ENCODE measurements around the gene PPM1E. TPM values are rescaled to one million over a fixed set of nuclear protein-coding genes. Genes with fewer than 3 reads are reported as not detected.

PPM1E gene
- polyA plus RNA-seq, 1 experiment: 0.02 TPM

DNA sequence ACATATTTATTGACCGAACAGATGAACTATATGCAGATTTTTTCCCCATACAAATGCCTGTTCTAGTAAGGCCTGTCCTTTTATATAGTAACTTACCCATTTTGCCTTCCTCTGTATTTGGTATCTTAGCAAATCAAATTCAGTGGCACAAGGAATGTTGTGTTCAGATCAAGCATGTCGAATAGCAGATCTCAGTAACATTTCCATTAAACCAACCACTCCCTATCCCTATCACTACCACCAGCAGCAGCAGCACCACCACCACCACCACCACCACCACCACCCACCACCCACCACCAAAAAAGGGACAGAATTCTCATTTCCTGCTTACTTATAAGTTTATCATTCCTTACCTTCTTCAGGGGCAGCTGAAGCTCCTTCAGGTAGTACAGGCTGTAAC lies 256.3 kb downstream of the PPM1E start:
- no peak for DNase-seq (ENCODE audit: low read depth)
- no peaks in the 10 kb centered on the region for H3K36me3 ChIP-seq (ENCODE audit: control insufficient read depth, insufficient read depth, low read length)
- no peaks in the 10 kb centered on the region for H3K27me3 ChIP-seq (ENCODE audit: control insufficient read depth, insufficient read depth, low read length)
- POLR2A ChIA-PET: no interaction called here
- no peak for TF ChIP-seq CTCF (IDR thresholded peaks at IDR 0.05; ENCODE audit: insufficient read depth, low read depth, low read length)
- CTCF ChIA-PET: no interaction called here
- H3K4me3 ChIP-seq (ENCODE audit: low read depth, low read length): no peak overlapping the region

DNA sequence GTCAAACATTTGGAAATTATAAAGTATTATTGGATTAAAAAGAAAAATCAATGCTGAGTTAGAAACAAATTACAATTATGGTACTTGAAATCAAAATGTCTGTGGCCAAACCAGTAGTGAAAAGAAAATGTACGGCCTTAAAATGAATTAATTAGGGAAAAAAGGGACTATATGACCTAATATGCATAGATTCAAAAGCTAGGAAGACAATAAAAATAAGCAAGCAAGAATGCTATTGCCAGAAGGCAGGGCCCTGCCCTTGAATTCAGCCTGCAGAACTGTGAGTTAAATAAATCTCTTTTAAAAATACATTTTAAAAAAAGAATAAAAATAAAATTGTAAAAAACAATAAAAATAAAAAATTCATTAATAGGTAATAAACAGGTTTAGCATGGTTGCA lies 262.4 kb downstream of the PPM1E start:
- H3K4me3 ChIP-seq (ENCODE audit: low read depth, low read length): no peak overlapping the region
- TF ChIP-seq CTCF (IDR thresholded peaks at IDR 0.05; ENCODE audit: insufficient read depth, low read depth, low read length): no peak
- no peaks in the 10 kb centered on the region for H3K36me3 ChIP-seq (ENCODE audit: control insufficient read depth, insufficient read depth, low read length)
- ChIA-PET CTCF (no interaction called here), POLR2A (no interaction called here)
- DNase-seq (ENCODE audit: low read depth): no peak
- H3K27me3 ChIP-seq (ENCODE audit: control insufficient read depth, insufficient read depth, low read length): no peaks in the 10 kb centered on the region

GRCh38 chr17:59024916-59025315 lies 269.3 kb downstream of the PPM1E start:
- ChIA-PET CTCF (no interaction called here), POLR2A (no interaction called here)
- no peak overlapping the region for H3K4me3 ChIP-seq (ENCODE audit: low read depth, low read length)
- no peaks in the 10 kb centered on the region for H3K36me3 ChIP-seq (ENCODE audit: control insufficient read depth, insufficient read depth, low read length)
- DNase-seq (ENCODE audit: low read depth): no peak
- no peaks in the 10 kb centered on the region for H3K27me3 ChIP-seq (ENCODE audit: control insufficient read depth, insufficient read depth, low read length)
- no peak for TF ChIP-seq CTCF (IDR thresholded peaks at IDR 0.05; ENCODE audit: insufficient read depth, low read depth, low read length)

DNA sequence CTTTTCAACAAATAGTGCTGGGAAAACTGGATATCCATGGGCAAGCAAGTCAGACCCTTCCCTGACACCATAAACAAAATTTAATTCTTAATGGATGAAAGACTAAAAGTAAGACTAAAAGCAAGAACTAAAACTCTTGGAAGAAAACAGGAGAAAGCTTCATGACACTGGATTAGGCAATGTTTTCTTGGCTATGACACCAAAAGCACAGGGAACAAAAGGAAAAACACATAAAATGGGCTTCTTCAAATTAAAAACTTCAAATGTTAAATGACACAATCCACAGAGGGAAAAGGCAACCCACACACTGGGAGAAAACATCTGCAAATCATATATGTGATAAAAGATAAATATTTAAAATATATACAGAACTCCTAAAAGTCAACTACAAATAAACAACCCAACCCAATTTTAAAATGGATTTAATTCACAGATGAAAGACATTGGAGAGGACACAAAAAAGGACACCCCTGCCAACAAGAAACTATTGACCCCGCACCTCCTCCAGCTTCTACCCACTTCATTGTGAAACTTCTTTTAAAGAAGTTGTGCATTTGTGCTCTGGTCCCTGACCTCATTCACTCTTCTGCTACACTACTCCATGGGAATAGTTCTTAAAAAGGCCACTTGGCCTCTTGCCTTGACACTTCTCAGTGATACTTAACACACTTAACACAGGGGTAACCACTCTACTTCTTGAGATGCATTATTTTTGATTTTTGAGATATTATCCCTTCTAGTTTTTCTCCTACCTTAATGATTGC lies 270.7 kb downstream of the PPM1E start:
- Histone ChIP-seq H3K36me3 (ENCODE audit: control insufficient read depth, insufficient read depth, low read length) (no peaks in the 10 kb centered on the region), H3K27me3 (ENCODE audit: control insufficient read depth, insufficient read depth, low read length) (no peaks in the 10 kb centered on the region), H3K4me3 (ENCODE audit: low read depth, low read length) (no peak overlapping the region)
- ChIA-PET POLR2A (no interaction called here), CTCF (interaction anchor here (0.6 kb wide), 1 partner anchor 214 kb away, joined by 3 read pairs; no protein-coding TSS in a partner anchor)
- no peak for TF ChIP-seq CTCF (IDR thresholded peaks at IDR 0.05; ENCODE audit: insufficient read depth, low read depth, low read length)
- no peak for DNase-seq (ENCODE audit: low read depth)

- Histone ChIP-seq H3K27me3 (ENCODE audit: control insufficient read depth, insufficient read depth, low read length) (no peaks in the 10 kb centered on the region), H3K4me3 (ENCODE audit: low read depth, low read length) (no peak overlapping the region), H3K36me3 (ENCODE audit: control insufficient read depth, insufficient read depth, low read length) (no peaks in the 10 kb centered on the region)
- ChIA-PET CTCF (no interaction called here), POLR2A (no interaction called here)
- DNase-seq (ENCODE audit: low read depth): no peak
- no peak for TF ChIP-seq CTCF (IDR thresholded peaks at IDR 0.05; ENCODE audit: insufficient read depth, low read depth, low read length)
Measured at GRCh38 chr17:59027750-59028149, 272.1 kb downstream of the PPM1E start.
